ENCODE measurements around the gene ADAMTS16. TPM values are rescaled to one million over a fixed set of nuclear protein-coding genes. Genes with fewer than 3 reads are reported as not detected.

ADAMTS16 gene
- total and polyA plus RNA-seq, 9 of the 15 experiments (the other 6 are each of a cell fraction or from before 2014, with no cell fraction given): not detected

DNA sequence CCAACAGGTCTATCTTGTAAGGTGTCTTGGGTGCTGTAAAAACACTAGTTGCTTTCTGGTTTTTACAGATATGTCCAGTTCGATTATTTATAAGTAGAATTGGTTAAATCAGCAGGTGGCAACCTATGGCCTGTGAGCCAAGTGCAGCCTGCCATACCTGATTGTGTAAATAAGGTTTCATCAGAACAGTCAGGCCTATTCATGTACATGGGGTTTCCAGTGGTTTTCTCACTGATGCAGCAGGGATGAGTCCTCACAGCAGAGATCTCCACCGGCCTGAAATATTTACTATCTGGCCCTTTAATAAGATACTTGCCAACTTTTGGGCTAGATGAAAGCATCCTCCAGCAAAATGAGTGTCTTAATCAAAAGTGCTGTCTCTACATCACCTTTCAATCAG is 149.4 kb downstream of the ADAMTS16 start:
- CTCF ChIA-PET (ENCODE audit: low intra/inter-chr PET ratio): no interaction called here
- POLR2A ChIA-PET: interaction anchor here (0.7 kb wide), 1 partner anchor 102 kb away, joined by 4 read pairs; no protein-coding TSS in a partner anchor
- H3K4me3 ChIP-seq: no peak overlapping the region
- H3K9me3 ChIP-seq (replicated peaks; ENCODE audit: control insufficient read depth, insufficient read depth, low read depth, low read length): no peaks in the 10 kb centered on the region
- H3K36me3 ChIP-seq (ENCODE audit: control insufficient read depth, insufficient read depth, low read length): no peaks in the 10 kb centered on the region
- no peak overlapping the region for H2AFZ ChIP-seq (ENCODE audit: low read depth, low read length)
- H3K27ac ChIP-seq (ENCODE audit: extremely low read depth, low read depth, low read length): no peak overlapping the region
- no peak for TF ChIP-seq EWSR1 (IDR thresholded peaks at IDR 0.05; ENCODE audit: borderline replicate concordance, low read depth, partially characterized antibody)
- TF ChIP-seq, protein P1, sequence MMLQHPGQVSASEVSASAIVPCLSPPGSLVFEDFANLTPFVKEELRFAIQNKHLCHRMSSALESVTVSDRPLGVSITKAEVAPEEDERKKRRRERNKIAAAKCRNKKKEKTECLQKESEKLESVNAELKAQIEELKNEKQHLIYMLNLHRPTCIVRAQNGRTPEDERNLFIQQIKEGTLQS (IDR thresholded peaks at IDR 0.05): no peak
- TF ChIP-seq, protein P1 (CRISPR knock-in tag; conservative IDR thresholded peaks at IDR 0.05): no peak
- TF ChIP-seq, protein P2, sequence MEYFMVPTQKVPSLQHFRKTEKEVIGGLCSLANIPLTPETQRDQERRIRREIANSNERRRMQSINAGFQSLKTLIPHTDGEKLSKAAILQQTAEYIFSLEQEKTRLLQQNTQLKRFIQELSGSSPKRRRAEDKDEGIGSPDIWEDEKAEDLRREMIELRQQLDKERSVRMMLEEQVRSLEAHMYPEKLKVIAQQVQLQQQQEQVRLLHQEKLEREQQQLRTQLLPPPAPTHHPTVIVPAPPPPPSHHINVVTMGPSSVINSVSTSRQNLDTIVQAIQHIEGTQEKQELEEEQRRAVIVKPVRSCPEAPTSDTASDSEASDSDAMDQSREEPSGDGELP (CRISPR knock-in tag; IDR thresholded peaks at IDR 0.05; ENCODE audit: borderline replicate concordance): no peak
- TF ChIP-seq MTA3 (IDR thresholded peaks at IDR 0.05; ENCODE audit: borderline replicate concordance): no peak
- TF ChIP-seq, protein P3, sequence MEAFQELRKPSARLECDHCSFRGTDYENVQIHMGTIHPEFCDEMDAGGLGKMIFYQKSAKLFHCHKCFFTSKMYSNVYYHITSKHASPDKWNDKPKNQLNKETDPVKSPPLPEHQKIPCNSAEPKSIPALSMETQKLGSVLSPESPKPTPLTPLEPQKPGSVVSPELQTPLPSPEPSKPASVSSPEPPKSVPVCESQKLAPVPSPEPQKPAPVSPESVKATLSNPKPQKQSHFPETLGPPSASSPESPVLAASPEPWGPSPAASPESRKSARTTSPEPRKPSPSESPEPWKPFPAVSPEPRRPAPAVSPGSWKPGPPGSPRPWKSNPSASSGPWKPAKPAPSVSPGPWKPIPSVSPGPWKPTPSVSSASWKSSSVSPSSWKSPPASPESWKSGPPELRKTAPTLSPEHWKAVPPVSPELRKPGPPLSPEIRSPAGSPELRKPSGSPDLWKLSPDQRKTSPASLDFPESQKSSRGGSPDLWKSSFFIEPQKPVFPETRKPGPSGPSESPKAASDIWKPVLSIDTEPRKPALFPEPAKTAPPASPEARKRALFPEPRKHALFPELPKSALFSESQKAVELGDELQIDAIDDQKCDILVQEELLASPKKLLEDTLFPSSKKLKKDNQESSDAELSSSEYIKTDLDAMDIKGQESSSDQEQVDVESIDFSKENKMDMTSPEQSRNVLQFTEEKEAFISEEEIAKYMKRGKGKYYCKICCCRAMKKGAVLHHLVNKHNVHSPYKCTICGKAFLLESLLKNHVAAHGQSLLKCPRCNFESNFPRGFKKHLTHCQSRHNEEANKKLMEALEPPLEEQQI (IDR thresholded peaks at IDR 0.05): no peak
- no peak for TF ChIP-seq SMARCC2 (IDR thresholded peaks at IDR 0.05; ENCODE audit: low read depth)
- TF ChIP-seq GTF2F1 (IDR thresholded peaks at IDR 0.05; ENCODE audit: low read depth, low read length): no peak
- TF ChIP-seq ZNF76 (CRISPR knock-in tag; IDR thresholded peaks at IDR 0.05; ENCODE audit: borderline replicate concordance): no peak
- ATAC-seq: no peak
- no peak overlapping the region for H3K9ac ChIP-seq (ENCODE audit: insufficient read depth in 1 of 2, low read depth in 2 of 2, low read length in 2 of 2)
- no peak overlapping the region for H3K4me2 ChIP-seq (ENCODE audit: insufficient read depth, low read length)
- no peaks in the 10 kb centered on the region for H4K20me1 ChIP-seq (replicated peaks; ENCODE audit: control insufficient read depth, insufficient read depth, low read length)
- in situ Hi-C loops (cut with MboI) (no loop called here), intact Hi-C loops (cut with micrococcal nuclease) (no loop called here)
- H3K9me1 ChIP-seq (ENCODE audit: control insufficient read depth, insufficient read depth, low read length): no peaks in the 10 kb centered on the region
- H3K27me3 ChIP-seq (ENCODE audit: control insufficient read depth in 2 of 2, insufficient read depth in 2 of 2, low read length in 2 of 2): peaks cover 7 to 10% of the 10 kb centered on the region in 2 experiments; a peak in 4 of 5 replicates
- 2% methylated on average over 2 of the region's 2 CpGs for whole genome bisulfite sequencing (ENCODE audit: insufficient coverage, low coverage, missing lambda C conversion rate)
- H3K79me2 ChIP-seq (ENCODE audit: control insufficient read depth, insufficient read depth, low read length): no peaks in the 10 kb centered on the region
- DNase-seq (ENCODE audit: extremely low read depth in 1 of 4, low spot score in 3 of 4): no peak
- no TSS peak for BruUV-seq (replicated peaks)
- FAIRE-seq: no peak
- H3K4me1 ChIP-seq (replicated peaks in 1 of 2; ENCODE audit: control insufficient read depth in 2 of 2, insufficient read depth in 2 of 2, low read length in 2 of 2): no peaks in the 10 kb centered on the region
